Fibroblast of skin of back (primary cell): Measurements from ENCODE around the gene SLC1A1. TPM values are rescaled to one million over a fixed set of nuclear protein-coding genes. Genes with fewer than 3 reads are reported as not detected.

Experiments
- DNase-seq: peaks from one replicate; pipeline ENCODE4 v3.0.0-alpha.2; 2013
- polyA plus RNA-seq, 2 experiments: library from polyadenylated mRNA; unstranded; fragments of 120-200 nt; gene quantifications; one replicate each; pipeline ENCODE4 v1.2.1, GENCODE V29; 2013; ENCODE audit not compliant: insufficient read length in 2 of 2

Gene SLC1A1
- polyA plus RNA-seq (2013, experiment 1 of 2; ENCODE audit: insufficient read length): 5.7 TPM
- polyA plus RNA-seq (2013, experiment 2 of 2; ENCODE audit: insufficient read length): 7.4 TPM

DNA sequence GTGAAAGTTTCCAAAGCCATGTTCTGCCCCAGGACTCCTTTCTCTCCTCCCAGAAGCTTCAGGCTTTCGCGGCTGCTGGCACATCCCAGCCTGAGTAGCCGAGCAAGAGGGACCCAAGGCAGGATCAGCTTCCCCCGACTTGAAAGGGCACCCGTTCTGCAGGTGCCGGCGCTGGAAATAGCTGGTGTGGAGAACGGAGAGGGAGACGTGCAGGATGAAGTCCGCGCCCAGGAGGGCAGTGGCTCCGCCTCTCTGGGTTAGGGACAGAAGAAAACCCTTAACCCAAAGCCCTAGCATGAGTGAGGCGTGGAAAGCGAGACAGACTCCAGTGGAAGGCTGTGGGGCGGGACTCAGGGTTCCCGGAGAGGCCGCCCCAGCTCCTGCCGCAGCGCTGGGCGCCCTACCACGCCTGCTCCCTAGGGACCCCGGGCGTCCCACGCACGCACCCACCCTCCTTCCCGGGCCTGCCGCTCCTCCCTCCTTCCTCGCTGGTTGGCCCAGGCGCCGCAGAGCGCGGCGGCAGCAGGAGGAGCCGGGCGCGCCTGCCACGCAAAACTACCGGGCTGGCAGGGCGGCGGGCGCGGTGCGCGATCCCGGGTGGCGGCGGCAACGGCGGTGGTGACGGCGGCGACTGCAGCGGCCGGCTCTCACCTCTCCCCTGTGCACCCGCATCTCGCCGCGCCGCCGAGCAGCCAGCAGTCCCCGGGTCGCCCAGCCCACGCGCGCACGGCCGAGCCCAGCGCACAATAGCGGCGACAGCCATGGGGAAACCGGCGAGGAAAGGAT is at the start of gene SLC1A1:
SLC1A1 (plus strand) TSS at position 550 of the 786 bp plus-strand sequence; CDS start at position 762, 212 bp downstream.
- peak; percentile 54 for DNase-seq

DNA sequence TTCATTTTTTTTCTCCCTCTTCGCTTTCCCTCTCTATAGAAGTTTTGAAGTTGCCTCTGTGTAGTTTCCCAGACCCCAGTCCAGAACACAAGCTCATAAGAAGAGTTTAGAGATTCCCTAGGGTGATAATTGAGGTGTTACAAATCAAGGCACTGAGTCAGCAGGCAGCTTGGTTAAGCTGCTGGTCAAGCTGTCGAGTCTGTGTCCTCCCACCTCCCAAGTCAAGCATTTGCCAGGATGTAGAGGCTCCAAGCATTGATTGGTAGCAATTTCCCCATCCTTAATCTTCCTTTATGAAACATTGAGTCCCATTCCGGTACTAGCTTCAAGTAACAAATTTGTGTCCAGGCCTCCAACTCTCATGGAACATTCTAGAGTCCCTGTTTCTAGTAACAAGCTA is 47.5 kb upstream of the SLC1A1 start:
- no peak for DNase-seq

DNA sequence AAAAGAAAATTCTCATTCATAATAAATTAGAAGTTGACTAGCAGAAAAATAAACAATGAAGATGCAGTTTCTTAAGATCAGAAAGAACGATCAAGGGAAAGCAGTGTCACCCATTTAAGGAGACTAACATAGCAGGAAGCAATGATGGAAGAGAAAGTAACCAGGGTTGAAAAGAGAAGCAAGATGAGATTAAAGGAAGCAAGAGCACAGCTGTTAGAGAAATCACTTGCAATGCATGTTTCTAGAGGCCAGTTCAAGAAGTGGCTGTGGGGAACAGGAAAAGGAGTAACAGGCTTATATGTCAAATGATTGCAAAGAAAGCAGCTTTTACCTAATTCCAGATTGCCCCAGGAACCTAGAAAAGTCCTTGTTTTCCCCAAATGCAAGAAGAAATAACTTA is 46.8 kb upstream of the SLC1A1 start:
- no peak for DNase-seq

DNA sequence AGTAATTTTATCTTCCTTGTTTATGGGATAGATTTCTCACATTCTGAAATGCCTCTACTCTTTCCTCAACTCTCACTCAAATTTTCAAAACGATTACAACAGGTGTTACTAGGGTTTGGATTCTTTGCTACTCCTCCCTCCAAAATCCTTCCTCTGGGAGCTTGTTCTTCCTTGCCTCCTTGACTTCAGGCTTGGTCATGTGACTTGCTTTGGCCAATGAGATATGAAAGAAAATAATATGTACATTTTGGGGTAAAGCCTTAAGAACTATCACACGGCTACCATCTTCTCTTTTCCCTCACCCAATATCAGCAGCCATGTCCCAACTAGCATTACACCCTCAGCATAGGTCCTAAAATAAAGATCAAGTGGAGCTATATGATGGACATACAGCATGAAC is 28.8 kb upstream of the SLC1A1 start:
- no peak for DNase-seq

DNA sequence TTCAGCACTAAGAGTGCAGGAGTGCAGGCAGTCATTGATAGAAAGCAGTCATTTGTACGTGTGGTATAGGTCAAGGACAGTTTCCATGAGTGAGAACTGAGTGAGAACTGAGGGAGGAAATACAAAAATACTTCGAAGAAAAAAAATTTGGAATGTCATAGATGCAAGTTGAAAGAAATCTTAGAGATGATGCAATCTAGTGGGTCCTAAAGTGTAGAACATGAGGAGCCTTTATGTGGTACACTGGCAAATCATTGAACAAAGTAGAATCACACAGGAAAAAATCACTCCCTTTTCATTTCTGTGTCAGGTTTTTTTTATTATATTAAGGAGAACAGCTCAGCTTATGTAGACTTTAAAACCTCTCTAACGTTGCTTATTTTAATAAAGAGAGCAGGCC is 26.4 kb upstream of the SLC1A1 start:
- DNase-seq: no peak

DNA sequence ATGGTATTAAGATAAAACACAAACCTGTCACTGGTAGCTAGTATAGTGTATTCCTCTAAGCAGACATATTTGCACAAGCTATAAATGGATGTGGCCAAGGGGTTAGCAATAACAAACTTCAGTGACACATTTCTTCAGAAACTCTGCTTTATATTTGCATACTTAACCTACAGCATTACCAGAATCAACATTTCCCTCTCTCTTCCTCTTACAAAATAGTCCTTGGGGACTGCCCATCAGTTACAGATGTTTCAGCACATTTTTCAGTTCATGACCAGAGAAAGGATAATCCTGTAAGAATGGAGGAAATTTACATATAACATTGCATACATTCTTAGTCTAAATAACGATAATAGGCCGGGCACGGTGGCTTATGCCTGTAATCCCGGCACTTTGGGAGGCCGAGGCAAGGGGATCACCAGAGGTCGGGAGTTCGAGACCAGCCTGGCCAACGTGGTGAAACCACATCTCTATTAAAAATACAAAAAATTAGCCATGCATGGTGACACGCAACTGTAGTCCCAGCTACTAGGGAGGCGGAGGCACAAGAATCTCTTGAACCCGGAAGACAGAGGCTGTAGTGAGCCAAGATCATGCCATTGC is 25.3 kb upstream of the SLC1A1 start:
- no peak for DNase-seq

DNA sequence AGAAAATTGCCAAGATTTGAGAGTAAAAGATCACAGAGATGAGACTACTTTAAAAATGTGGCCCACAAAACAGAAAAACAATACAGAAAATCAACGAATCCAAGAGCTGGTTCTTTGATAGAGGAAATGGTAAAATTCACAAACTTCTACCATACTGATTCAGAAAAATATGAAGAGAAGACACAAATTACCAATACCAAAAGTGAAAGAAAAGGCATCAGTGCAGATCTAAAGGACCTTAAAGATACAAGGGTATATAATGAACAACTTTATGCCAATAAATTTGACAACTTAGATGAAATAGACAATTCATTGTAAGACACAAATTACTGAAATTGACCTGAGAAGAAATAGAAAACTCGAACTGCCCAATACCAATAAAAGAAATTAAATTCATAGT is 24.4 kb upstream of the SLC1A1 start:
- no peak for DNase-seq

DNA sequence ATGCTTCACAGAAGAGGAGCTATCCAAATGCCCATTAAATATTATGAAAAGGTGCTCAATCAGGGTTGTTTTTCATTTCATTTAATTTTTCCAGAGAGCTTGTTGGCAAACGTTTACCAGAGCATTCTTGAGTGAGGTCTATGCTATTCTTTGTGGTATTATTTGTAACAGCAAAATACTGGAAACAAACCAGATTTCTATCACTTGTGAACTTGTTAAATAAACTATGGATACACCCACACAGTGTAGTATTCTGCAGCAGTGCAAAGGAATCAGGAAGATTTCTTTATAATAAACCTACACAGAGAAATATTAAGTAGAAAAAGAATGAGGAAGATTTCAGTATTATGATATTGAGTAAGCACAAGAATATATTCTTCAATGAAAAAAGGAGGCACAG is 15.0 kb upstream of the SLC1A1 start:
- no peak for DNase-seq

DNA sequence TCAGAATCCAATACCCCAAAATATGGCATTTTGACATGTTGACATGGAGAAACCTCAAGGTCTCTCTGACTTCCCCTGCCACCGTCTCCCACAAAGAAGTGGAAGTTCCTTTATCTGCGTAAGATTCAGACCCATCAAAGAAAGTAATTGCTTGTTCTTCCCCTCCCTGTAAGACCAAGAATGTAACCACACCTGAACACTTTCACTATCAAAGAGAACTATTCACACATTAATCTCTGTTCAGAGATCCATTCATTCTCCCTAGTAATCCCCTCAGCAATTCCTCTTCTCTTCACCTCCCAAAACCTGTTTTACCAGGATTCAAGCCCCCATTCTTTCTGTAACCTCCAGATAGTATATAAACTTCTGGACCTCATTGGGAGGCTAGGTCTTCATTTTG is 4.1 kb upstream of the SLC1A1 start:
- no peak for DNase-seq

DNA sequence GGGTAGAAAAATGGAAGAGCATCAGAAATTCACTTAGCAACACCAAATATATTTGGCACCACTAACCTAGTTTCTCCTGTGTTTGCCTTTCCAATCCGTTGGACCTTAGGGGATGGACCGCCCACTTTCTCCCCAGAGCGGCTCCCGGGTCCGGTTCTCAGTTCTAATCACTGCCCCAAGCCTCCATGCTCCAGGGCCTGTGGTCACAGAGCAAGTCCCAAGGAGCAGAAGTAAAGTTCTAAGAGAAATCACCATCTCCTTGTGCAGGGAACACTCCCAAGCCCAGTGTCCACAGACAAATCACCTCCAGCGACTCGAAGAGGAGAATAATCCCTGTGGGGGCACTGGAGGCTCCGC is 728 bp upstream of the SLC1A1 start:
- DNase-seq: no peak

DNA sequence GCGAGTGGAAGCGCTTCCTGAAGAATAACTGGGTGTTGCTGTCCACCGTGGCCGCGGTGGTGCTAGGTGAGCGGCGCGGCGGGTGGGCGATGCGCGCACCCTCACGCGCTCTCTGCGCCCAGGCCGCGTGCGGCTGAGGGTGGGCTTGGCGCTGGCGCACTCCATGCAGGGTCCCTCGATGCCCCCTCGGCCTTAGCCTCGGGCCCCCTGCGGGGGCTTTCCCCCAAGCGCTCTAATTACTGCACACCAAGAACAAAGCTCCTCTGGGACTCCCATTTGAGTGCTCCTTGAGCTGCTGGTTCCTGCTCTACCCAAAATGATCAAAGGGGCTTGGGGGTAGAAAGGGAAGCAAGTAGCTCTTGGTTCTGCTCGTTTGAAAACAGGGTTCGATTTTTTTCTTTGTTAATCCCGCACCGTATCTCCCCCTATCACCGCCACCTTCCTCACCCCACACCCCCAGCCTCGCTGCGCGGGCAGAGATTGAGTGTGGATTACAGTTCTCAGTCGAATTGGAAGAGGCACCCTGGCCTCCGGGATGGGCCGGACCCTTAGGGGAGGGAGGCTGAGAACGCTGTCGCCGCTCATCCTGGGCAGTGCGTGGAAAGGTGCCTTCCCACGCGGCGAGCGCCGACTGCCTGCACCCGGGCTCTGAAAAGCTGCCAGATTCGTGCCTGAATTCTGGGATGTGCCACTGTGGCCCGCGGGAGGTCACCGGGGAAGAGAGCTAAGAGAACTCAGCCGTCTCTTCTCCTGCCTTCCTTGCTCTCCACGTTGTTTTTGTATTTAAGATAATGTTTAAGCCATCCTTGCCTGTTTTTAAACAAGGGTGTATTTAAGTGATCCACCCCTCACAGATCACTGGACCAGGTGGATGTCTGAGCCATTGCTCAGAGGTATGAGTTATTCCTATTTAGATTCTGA is 697 bp downstream of the SLC1A1 start:
- DNase-seq: no peak

DNA sequence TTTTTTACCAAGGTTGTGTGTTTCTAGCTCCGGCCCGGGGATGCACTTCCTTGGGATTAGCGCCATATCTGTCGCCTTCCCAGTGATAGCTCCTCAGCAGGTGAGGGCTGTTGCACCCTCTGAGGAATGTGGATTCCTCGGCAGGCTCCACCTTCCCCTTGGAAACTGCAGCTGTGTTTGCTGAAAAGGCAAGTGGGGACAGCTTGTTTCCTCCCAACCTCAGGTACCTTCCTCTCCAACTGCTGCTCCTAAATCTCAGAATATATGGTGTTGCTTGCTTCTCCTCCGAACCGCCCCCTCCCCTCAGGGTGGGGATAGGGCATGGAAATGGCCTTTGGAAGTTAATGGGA is 1.3 kb downstream of the SLC1A1 start:
- no peak for DNase-seq

DNA sequence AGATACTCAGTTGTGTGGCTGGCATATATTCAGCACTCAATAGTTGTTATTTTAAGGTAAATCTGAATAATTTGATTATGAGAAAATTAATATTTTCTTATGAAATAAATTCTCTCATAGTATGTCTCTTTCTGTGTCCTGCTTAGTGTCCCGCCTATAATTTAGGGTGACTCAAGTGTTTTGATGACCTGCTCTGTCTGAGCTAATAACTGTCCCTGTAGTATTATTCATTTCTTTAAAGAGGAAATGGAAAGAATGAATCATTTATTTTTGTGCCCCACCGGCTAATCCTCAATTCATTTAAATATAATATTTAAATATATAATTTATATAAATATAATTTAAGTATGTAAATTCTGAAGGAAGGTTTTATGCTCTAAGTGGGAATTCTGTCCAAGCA is 4.1 kb downstream of the SLC1A1 start:
- peak; percentile 52 for DNase-seq

DNA sequence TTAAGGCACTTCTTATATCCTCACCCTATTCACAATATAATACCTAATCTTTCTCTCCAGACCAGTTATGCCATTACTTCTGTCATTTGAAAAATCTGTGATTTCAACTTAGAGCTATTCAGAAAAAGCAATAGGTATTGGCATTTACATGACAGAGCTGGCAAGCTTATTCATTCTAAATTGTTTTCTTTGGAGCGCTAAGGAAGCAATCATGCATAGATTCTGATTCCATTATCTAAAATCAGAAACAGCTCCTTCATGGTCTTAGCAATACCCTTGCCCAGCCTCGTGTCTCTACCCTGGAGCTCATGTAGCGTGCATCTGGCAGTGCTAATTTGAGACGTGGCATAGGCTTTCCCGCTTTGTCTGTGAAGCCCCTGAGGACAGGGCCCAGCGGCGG is 4.5 kb downstream of the SLC1A1 start:
- no peak for DNase-seq

DNA sequence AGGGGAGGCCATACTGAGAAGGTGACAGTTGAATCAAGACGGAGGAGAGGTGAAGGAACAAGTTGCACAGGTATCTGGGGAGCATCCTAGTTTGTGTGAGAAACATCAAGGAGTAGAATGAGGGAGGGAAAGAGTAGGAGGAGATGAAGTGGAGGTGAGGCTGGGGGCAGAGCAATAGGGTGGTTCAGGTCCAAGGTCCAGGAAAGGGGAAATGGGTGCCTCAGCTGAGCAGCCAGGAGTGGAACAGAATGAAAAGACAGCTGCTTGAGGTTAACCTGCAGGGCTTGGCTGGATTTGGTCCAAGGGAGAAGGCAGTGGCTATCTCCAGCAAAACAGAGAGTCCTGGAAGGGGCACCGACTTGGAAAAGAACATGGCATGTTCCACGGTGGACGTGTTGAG is 5.3 kb downstream of the SLC1A1 start:
- no peak for DNase-seq

DNA sequence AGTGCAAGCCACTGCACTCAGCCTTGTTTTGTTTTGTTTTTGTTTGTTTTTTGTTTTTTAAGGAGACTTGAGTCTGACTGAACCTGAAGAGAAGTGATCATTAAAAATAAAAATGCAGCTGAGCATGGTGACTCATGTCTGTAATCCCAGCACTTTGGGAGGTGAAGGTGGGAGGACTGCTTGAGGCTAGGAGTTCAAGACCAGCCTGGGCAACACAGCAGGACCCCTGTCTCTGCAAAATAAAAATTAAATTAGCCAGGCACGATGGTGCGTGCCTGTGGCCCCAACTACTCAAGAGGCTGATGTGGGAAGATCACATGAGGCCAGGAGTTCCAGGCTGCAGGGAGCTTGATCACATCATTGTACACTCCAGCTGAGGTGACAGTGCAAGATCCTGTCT is 6.2 kb downstream of the SLC1A1 start:
- no peak for DNase-seq

DNA sequence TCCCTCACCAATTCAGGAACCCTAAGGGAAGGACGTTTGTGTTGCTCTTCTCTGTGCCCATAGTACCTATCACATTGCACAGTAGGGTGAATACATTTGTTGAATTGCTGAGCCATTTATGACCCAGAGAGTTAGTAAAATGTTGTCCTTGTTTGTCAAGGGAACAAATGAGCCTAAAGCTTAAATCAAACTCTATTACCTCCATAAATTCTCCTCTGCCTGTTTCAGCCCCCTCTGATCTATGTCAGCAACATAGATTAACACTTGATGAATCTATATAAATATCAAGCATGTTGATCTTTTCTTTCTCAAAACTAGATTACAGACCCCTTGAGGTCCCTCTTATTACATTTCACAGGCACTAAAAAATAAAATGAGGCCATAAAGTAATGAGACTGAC is 7.1 kb downstream of the SLC1A1 start:
- DNase-seq: no peak

DNA sequence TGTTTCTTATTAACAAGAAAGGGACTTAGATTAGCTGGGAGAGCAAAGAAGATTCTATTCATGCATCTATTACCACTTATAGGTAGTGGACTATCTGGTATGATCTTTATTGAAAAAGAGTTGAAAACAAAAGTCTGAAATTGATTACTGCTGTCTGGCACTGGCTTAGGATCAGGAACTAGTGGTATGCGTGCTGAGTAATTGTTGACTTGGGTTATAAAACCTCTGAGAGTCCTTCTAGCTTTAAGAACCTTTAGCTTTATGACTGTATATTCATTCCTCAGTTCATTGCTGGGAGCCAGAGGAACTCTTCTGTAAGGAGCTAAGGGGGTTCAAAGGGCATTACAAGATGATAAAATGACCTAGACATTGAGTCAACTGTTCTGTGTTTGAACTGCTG is 7.6 kb downstream of the SLC1A1 start:
- peak; percentile 65 for DNase-seq

DNA sequence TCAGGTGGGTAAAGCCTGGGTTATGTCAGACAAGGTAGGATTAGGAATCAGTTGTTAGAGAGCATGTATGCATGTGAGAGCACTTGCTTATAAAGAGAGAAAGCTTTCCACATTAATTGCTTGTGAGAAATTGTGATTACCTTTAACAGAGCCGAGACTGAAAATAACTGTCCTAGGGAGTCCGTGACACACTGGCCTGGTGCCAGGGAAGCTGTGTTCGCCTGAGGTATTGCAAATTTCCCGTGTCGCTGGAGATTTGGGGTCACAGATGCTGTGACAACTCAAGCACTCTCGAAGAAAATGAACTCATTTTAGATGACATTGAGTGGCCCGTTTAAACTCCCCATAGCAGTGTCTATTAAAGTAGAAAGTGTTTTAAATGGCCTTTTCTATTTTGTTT is 9.6 kb downstream of the SLC1A1 start:
- DNase-seq: no peak

DNA sequence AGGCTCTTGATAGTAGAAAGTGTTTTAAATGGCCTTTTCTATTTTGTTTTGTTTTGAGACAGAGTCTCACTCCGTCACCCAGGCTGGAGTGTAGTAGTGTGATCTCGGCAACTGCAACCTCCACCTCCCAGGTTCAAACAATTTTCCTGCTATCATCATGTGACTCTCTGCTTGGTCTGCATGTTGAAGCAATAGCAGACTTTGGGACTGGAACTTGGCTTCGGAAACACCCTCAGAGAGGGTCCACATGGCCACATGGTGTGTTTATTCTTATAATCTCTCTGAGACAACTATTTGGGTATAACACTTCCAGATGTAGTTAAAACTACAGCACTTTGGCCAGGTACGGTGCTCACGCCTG is 10.9 kb downstream of the SLC1A1 start:
- no peak for DNase-seq

DNA sequence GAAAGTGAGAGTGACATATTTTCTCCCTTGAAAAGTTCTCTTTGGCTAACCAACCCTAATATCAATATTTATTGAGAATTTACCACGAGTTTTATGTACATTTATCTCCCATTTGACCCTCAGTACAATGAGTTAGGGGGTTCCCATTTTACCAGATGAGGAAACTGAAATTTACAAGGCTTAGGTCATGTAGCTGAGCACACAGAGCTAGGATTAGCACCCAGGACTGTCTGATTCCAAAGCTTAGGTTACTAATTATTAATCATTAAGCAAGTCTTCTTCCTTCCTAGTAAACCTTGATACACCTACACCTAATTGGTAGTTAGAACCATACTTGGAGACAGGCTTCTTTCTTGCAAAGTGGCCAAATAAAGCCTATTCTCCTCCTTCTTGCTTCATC is 12.2 kb downstream of the SLC1A1 start:
- DNase-seq: no peak

DNA sequence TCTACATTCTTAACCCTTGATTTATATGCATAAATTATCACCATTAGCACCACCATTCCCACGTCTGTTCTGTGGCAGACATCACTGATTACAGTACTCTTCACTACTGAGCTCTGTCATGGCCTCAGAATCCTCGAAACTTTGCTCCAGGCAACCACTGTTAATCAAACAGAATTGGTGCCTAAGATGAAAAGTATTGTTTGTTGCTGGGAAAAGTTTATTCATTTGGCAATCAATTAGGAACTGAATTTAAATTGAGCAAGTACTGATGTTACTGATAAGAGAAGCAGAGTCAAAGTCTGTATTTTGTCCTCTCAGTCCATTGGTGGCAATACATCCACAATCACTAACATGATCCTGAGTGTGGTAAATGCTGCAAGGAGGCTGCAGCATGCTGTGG is 12.8 kb downstream of the SLC1A1 start:
- DNase-seq: no peak

DNA sequence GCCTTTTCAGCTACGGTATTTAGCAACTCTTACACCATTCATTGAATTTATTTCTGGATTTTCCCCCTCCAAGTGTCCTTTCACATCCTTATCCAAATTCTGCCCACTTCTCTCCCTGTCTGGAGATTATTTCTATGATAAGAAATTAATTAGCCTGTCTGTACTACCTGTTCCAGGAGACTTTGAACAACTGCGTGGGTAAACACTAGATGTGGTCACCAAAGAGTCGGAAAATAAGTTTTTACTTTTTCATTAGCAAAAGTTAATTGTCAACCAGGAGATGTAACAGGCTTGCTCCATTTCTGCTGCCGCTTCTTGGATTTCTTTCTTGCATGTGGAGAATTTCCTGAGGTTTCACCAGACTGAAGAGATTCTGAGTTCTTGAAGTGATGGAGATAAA is 14.0 kb downstream of the SLC1A1 start:
- DNase-seq: no peak

DNA sequence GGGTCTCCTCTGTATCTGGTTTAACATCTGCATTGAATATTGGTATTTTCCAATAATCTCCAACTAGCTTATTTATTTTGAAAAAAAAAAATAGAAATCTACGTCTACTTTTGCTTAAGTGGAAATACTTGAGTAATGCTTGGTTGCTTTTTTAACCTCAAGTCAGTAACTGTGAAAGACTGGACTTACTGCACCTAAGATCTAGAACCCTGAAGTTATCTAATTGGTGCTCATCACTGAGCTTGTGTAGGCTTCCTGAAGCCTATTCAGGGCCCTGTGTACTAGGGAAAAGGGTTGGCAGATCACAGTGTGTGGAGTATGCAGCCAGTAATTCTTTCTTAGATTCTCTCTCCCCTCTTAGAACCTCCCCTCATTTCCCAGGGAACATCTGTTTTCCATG is 16.2 kb downstream of the SLC1A1 start:
- DNase-seq: no peak
